Lung (tissue), 12 donors: ENCODE measurements around the gene MRTFA. TPM values are rescaled to one million over a fixed set of nuclear protein-coding genes. Genes with fewer than 3 reads are reported as not detected.
"Not testable (repeated sequence)": the region's sequence is repeated elsewhere in the genome, so short reads cannot be mapped to it uniquely, and the experiment has no call there.

ENCODE experiments used
- ATAC-seq: fragments of 200-7000 bp; cut with Tn5 transposase; one replicate; pipeline ENCODE4 v1.9.1; 2020; ENCODE audit warnings: moderate number of reproducible peaks; ENCODE audit not compliant: insufficient read depth, low FRiP score
- DNase-seq, 3 donors: peaks; one replicate each; pipeline ENCODE4 v3.0.0-alpha.2; 2013 to 2017
- H3K27ac ChIP-seq, 2 donors: one replicate each; pipeline ENCODE4 v1.5.1; 2013; ENCODE audit warnings: mild to moderate bottlenecking in 2 of 2, moderate library complexity in 2 of 2, control low read depth in 1 of 2, inconsistent platforms in 1 of 2, low read depth in 1 of 2, low read length in 1 of 2
- H3K27me3 ChIP-seq, 3 donors: one replicate each; pipeline ENCODE4 v1.5.1; 2013; ENCODE audit warnings: low read length in 2 of 3; ENCODE audit not compliant: control insufficient read depth in 3 of 3, insufficient read depth in 3 of 3
- H3K36me3 ChIP-seq, 4 donors: one replicate each; pipeline ENCODE4 v1.5.1; 2013; ENCODE audit warnings: low read length in 4 of 4, mild to moderate bottlenecking in 1 of 4, moderate library complexity in 1 of 4; ENCODE audit not compliant: control insufficient read depth in 4 of 4, insufficient read depth in 4 of 4
- H3K4me1 ChIP-seq, 5 donors: one replicate each; pipeline ENCODE4 v1.5.1; 2013; ENCODE audit warnings: low read length in 5 of 5, mild to moderate bottlenecking in 2 of 5, moderate library complexity in 1 of 5; ENCODE audit not compliant: control insufficient read depth in 5 of 5, insufficient read depth in 5 of 5
- H3K4me3 ChIP-seq: one replicate; pipeline ENCODE4 v1.5.1; 2013; ENCODE audit warnings: mild to moderate bottlenecking, control low read depth, moderate library complexity
- H3K9ac ChIP-seq, 2 donors: one replicate each; pipeline ENCODE4 v1.5.1; 2013; ENCODE audit warnings: low read length in 2 of 2, control low read depth in 1 of 2; ENCODE audit not compliant: insufficient read depth in 1 of 2
- H3K9me3 ChIP-seq, 4 donors: one replicate each; pipeline ENCODE4 v1.5.1; 2013; ENCODE audit warnings: low read length in 3 of 4, mild to moderate bottlenecking in 1 of 4, moderate library complexity in 1 of 4; ENCODE audit not compliant: control insufficient read depth in 4 of 4, insufficient read depth in 3 of 4
- CTCF ChIP-seq: IDR thresholded peaks from 2 replicates; pipeline ENCODE4 v1.5.1; 2012; ENCODE audit warnings: mild to moderate bottlenecking; ENCODE audit errors: control extremely low read depth, extremely low read depth
- whole genome bisulfite sequencing, 2 donors: extraction: QIAGEN DNeasy Blood & Tissue Kit; methylation state at CpG; one replicate each; pipeline ENCODE4 v1.1.7; 2013; 5-methylcytosine and 5-hydroxymethylcytosine counted together
- polyA plus RNA-seq, 2 donors: library from polyadenylated mRNA; stranded (reverse); fragments of 200-250 nt; gene quantifications; one replicate each; pipeline ENCODE4 v1.2.1, GENCODE V29; 2013
- total RNA-seq, 2 donors: library from RNA; depleted of rRNA in 1 of 2; stranded (reverse); fragments of >200 nt in 1 of 2; gene quantifications; one replicate each; pipeline ENCODE4 v1.2.1, GENCODE V29; 2014 to 2021
- donor health status: control.
- donor health status: control.
- donor health status: Bipolar disorder and iron deficiency.
- donor health status: healthy.
- donor health status: DM: yes; HTN: yes; CAD: no.

The MRTFA gene
- total and polyA plus RNA-seq, 4 donors: 26.3 to 64.0 (median 40.1) TPM

GRCh38 chr22:40510631-40511364, 125.7 kb downstream of the MRTFA start:
- DNase-seq (no peak), ATAC-seq (no peak)
- no peak overlapping the region for H3K4me3 ChIP-seq
- H3K9me3 ChIP-seq: no peaks in the 10 kb centered on the region
- WGBS, 2 donors: 64 to 82% methylated on average over 4 of the region's 4 CpGs
- H3K36me3 ChIP-seq: no peaks in the 10 kb centered on the region
- peaks cover 2 to 52% (median 41%) of the 10 kb centered on the region in 5 donors for H3K4me1 ChIP-seq
- peak overlapping the region; percentile 13 to 60 for H3K27ac ChIP-seq
- H3K9ac ChIP-seq: peak overlapping the region in 1 of 2 donors; percentile 76
- H3K27me3 ChIP-seq: no peaks in the 10 kb centered on the region
- no peak for TF ChIP-seq CTCF

- Histone ChIP-seq H3K36me3 (no peaks in the 10 kb centered on the region), H3K9me3 (no peaks in the 10 kb centered on the region), H3K27ac (peak overlapping the region in 1 of 2 donors; percentile 76), H3K9ac (peak overlapping the region; percentile 42 to 76), H3K27me3 (no peaks in the 10 kb centered on the region), H3K4me1 (peaks cover 2 to 52% (median 41%) of the 10 kb centered on the region in 5 donors), H3K4me3 (no peak overlapping the region)
- TF ChIP-seq CTCF: no peak
- ATAC-seq: peak; percentile 73
- 12 to 23% methylated on average over 4 of the region's 4 CpGs for WGBS, 2 donors
- DNase-seq: peak; percentile 88 to 98 (median 97)
Observed at GRCh38 chr22:40509401-40510134, 127.0 kb downstream of the MRTFA start.

GRCh38 chr22:40508046-40508445, 128.5 kb downstream of the MRTFA start:
- H3K4me1 ChIP-seq: peaks cover 2 to 53% (median 41%) of the 10 kb centered on the region in 5 donors
- H3K4me3 ChIP-seq, DNase-seq, ATAC-seq, H3K9ac ChIP-seq, H3K36me3 ChIP-seq, H3K9me3 ChIP-seq, H3K27ac ChIP-seq, H3K27me3 ChIP-seq: not testable (repeated sequence)
- 51 to 81% methylated on average over 8 of the region's 8 CpGs for WGBS, 2 donors

- H3K9me3 ChIP-seq: no peaks in the 10 kb centered on the region
- H3K27ac ChIP-seq: no peak overlapping the region
- no peaks in the 10 kb centered on the region for H3K27me3 ChIP-seq
- 96% methylated on average over 6 of the region's 6 CpGs for WGBS, 2 donors
- no peak overlapping the region for H3K4me3 ChIP-seq
- TF ChIP-seq CTCF: no peak
- ATAC-seq (no peak), DNase-seq (no peak)
- no peak overlapping the region for H3K9ac ChIP-seq
- no peaks in the 10 kb centered on the region for H3K36me3 ChIP-seq
- peaks cover 2 to 56% (median 39%) of the 10 kb centered on the region in 5 donors for H3K4me1 ChIP-seq
Observed at GRCh38 chr22:40507491-40507890, 129.0 kb downstream of the MRTFA start.
